Ishikawa (cell line): ENCODE measurements around the gene CLK3.
A peak's percentile ranks its signal among the peaks of the same experiment; 100 is the strongest.

Experiments
- CEBPB ChIP-seq: IDR thresholded peaks from 2 replicates; pipeline ENCODE4 v1.6.1; 2012
- CREB1 ChIP-seq: IDR thresholded peaks from 2 replicates; pipeline ENCODE4 v1.6.1; 2012; ENCODE audit warnings: low read depth
- EGR1 ChIP-seq: IDR thresholded peaks from 2 replicates; pipeline ENCODE4 v1.6.1; 2012
- EP300 ChIP-seq: IDR thresholded peaks from 2 replicates; pipeline ENCODE4 v1.6.1; 2012; ENCODE audit warnings: borderline replicate concordance
- FOXM1 ChIP-seq: IDR thresholded peaks from 2 replicates; pipeline ENCODE4 v1.6.1; 2012; ENCODE audit warnings: low read depth, borderline replicate concordance
- MAX ChIP-seq: IDR thresholded peaks from 2 replicates; pipeline ENCODE4 v1.6.1; 2012
- NFIC ChIP-seq: IDR thresholded peaks from 2 replicates; pipeline ENCODE4 v1.6.1; 2012
- RAD21 ChIP-seq: IDR thresholded peaks from 2 replicates; pipeline ENCODE4 v1.6.1; 2012; ENCODE audit warnings: low read depth
- REST ChIP-seq: IDR thresholded peaks from 2 replicates; pipeline ENCODE4 v1.6.1; 2012; ENCODE audit warnings: low read depth, mild to moderate bottlenecking
- TAF1 ChIP-seq: IDR thresholded peaks from 2 replicates; pipeline ENCODE4 v1.6.1; 2012; ENCODE audit warnings: low read depth, mild to moderate bottlenecking
- TCF12 ChIP-seq: IDR thresholded peaks from 2 replicates; pipeline ENCODE4 v1.6.1; 2012; ENCODE audit warnings: low read depth
- TEAD4 ChIP-seq: IDR thresholded peaks from 2 replicates; pipeline ENCODE4 v1.6.1; 2012
- USF1 ChIP-seq: IDR thresholded peaks from 2 replicates; pipeline ENCODE4 v1.6.1; 2012
- YY1 ChIP-seq: IDR thresholded peaks from 2 replicates; pipeline ENCODE4 v1.6.1; 2012; ENCODE audit warnings: low read depth
- ZBTB7A ChIP-seq: IDR thresholded peaks from 2 replicates; pipeline ENCODE4 v1.6.1; 2012; ENCODE audit warnings: low read depth

The CLK3 gene

GRCh38 chr15:74646480-74646879 is 30.8 kb downstream of the CLK3 start:
- TF ChIP-seq TAF1 (no peak), EP300 (no peak), CEBPB (no peak), USF1 (no peak), REST (no peak), EGR1 (no peak), ZBTB7A (no peak), MAX (no peak), YY1 (no peak), CREB1 (no peak), NFIC (no peak), RAD21 (no peak), FOXM1 (no peak)

- TF ChIP-seq TAF1 (no peak), YY1 (no peak), ZBTB7A (no peak), USF1 (no peak), RAD21 (no peak)
These were observed 32.6 kb downstream of the CLK3 start for GRCh38 chr15:74648051-74648842.

GRCh38 chr15:74651242-74651741 is 35.7 kb downstream of the CLK3 start:
- no peak for TF ChIP-seq ZBTB7A
- TF ChIP-seq YY1 = 0 out of 2 replicates have a peak, but pooled peaks have one; percentile 44
- TF ChIP-seq CEBPB = peak; percentile 67
- 0 out of 2 replicates have a peak, but pooled peaks have one; percentile 4 for TF ChIP-seq TAF1
- peak; percentile 95 for TF ChIP-seq FOXM1
- peak; percentile 98 for TF ChIP-seq EP300
- TF ChIP-seq EGR1 = no peak
- TF ChIP-seq TCF12 = peak; percentile 99
- 0 out of 2 replicates have a peak, but pooled peaks have one; percentile 12 for TF ChIP-seq RAD21
- 0 out of 2 replicates have a peak, but pooled peaks have one; percentile 23 for TF ChIP-seq REST
- peak; percentile 81 for TF ChIP-seq MAX
- TF ChIP-seq CREB1 = no peak
- TF ChIP-seq USF1 = no peak
- TF ChIP-seq NFIC = peak; percentile 99
- TF ChIP-seq TEAD4 = peak; percentile 97

- TF ChIP-seq REST (peak; percentile 29; the same call in 1 of the 2 replicates), MAX (peak; percentile 71; the same call in 1 of the 2 replicates), EP300 (peak; percentile 99), USF1 (peak; percentile 41; the same call in 1 of the 2 replicates), RAD21 (peak; percentile 13; the same call in 1 of the 2 replicates), FOXM1 (peak; percentile 98), CREB1 (no peak), EGR1 (no peak), NFIC (peak; percentile 99), YY1 (peak; percentile 55; the same call in 1 of the 2 replicates), ZBTB7A (no peak), TEAD4 (peak; percentile 98), TAF1 (no peak), TCF12 (peak; percentile 100), CEBPB (peak; percentile 46; the same call in 1 of the 2 replicates)
These were observed 37.9 kb downstream of the CLK3 start for GRCh38 chr15:74653426-74654102.
